ENCODE data around the gene CDYL2.

CDYL2 gene

DNA sequence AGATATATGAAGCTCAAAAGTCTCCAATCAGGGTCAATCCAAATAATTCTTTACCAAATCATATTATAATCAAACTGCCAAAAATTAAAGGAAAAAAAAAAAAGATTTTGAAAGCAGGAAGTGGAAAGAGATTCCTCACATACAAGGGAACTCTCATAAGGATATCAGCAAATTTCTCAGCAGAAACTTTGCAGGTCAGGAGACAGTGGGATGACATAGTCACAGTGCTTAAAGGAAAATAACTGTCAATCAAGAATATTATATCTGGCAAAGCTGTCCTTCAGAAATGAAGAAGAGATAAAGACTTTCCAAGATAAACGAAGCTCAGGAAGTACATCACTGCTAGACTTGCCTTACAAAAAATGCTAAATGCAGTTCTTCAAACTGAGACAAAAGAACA, 40.0 kb upstream of the CDYL2 start:
- DNase-seq (ENCODE audit: low read depth): no peak
- H3K4me3 ChIP-seq (ENCODE audit: low read length): no peak overlapping the region

DNA sequence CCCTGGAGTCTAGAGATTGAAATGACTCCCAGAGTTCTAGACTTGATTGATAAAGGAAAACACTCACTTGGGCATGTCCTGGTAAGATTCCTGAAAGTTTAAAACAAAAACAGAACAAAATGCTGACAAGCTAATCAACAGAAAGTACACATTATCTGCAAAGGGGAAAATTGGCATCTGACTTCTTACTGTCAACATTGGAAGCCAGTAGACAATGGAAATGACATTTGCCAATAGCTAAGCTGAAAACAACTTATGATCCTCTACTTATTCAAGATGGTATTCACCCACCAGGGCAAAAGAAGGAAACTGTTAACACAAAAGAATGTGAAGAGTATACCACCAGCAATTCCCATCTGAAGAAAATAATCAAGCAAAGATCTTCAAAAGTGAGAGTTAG, 36.8 kb upstream of the CDYL2 start:
- H3K4me3 ChIP-seq (ENCODE audit: low read length): no peak overlapping the region
- TF ChIP-seq, protein P1, sequence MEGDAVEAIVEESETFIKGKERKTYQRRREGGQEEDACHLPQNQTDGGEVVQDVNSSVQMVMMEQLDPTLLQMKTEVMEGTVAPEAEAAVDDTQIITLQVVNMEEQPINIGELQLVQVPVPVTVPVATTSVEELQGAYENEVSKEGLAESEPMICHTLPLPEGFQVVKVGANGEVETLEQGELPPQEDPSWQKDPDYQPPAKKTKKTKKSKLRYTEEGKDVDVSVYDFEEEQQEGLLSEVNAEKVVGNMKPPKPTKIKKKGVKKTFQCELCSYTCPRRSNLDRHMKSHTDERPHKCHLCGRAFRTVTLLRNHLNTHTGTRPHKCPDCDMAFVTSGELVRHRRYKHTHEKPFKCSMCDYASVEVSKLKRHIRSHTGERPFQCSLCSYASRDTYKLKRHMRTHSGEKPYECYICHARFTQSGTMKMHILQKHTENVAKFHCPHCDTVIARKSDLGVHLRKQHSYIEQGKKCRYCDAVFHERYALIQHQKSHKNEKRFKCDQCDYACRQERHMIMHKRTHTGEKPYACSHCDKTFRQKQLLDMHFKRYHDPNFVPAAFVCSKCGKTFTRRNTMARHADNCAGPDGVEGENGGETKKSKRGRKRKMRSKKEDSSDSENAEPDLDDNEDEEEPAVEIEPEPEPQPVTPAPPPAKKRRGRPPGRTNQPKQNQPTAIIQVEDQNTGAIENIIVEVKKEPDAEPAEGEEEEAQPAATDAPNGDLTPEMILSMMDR (conservative IDR thresholded peaks at IDR 0.05; ENCODE audit: low read length): no peak
- no peak for DNase-seq (ENCODE audit: low read depth)

More for the DNA sequence above, 40.0 kb upstream of the CDYL2 start:
- TF ChIP-seq, protein P1 (conservative IDR thresholded peaks at IDR 0.05; ENCODE audit: low read length): no peak

DNA sequence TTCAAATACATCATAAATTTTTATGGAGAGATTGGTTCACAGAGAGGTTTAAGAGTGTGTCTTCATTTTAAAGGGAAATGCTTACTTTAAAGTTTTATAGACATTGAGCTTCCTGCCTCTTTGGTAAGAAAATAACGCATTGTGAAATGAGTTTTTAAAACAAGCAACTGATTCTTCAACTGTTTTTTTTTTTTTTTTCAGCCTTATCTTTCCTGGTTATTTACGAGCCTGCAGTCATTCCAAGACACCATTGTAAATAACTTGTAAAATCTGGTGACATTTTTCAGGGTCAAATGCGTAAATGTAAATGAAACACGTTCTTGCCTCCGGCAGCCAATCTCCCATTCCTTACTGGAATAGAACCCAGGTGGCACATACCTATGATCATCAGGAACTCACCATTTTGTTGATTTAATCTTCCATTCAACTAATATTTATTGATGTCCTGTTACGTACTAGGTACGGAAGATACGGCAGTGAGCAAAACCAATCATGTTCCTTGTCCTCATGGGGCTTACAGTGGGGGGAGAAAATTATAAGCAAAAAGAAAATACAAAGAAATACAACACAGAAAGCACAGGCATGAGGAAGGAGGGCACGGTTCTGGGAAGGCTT, 33.2 kb upstream of the CDYL2 start:
- no peak for DNase-seq (ENCODE audit: low read depth)
- no peak overlapping the region for H3K4me3 ChIP-seq (ENCODE audit: low read length)
- TF ChIP-seq, protein P1 (conservative IDR thresholded peaks at IDR 0.05; ENCODE audit: low read length): no peak

DNA sequence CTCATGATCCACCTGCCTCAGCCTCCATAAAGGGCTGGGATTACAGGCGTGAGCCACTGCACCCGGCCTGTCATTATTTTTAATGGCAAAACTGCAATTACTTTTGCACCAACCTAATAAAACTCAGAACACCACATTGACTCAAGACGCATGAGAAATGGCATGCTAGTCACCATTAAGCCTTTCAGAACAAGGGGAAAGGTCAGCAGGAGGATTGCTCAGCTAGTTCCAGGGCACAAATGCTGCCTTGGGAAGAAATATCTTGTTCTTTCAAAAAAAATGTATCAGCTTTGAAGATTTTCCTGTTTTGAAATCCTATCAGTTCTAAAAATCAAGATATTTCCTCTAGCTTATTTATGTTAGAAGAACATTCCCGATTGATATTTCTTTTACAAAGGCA, 32.4 kb upstream of the CDYL2 start:
- no peak overlapping the region for H3K4me3 ChIP-seq (ENCODE audit: low read length)
- no peak for DNase-seq (ENCODE audit: low read depth)
- TF ChIP-seq, protein P1 (conservative IDR thresholded peaks at IDR 0.05; ENCODE audit: low read length): no peak

DNA sequence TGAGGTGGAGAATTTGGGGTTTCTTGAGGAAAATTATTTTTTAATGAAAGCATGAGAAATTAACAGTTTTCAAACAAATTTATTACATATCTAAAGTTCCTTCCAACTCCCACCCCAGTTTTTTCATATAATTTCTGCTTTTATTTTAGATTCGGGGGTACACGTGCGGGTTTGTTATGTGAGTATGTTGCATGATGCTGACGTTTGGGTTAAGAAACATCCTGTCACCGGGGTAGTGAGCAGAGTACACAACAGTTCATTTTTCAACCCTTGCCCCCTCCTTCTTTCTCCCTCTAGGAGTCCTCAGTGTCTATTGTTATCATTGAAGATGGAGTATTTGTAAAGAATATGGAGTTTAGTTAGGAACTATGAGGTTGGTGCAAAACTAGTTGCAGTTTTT, 31.8 kb upstream of the CDYL2 start:
- DNase-seq (ENCODE audit: low read depth): no peak
- no peak overlapping the region for H3K4me3 ChIP-seq (ENCODE audit: low read length)
- TF ChIP-seq, protein P1 (conservative IDR thresholded peaks at IDR 0.05; ENCODE audit: low read length): no peak

DNA sequence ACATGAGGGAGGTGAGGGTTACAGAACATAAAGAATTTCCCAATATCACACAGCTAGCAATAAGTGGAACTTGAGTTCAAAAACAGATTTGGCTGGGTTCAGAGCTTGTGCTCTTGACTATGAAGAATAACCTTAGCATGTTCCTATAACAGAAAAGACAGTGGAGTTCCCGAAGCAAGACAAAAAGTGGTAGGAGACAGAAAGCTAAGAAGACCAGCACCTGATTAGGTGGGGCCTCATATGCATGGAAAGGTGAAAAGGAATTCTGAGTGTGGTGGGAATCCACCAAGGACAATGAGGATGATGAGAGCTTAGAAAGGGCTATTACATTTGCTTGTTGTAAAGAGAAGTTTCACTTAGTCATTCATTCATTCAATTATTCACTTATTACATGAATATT, 26.6 kb upstream of the CDYL2 start:
- no peak for DNase-seq (ENCODE audit: low read depth)
- no peak overlapping the region for H3K4me3 ChIP-seq (ENCODE audit: low read length)
- TF ChIP-seq, protein P1 (conservative IDR thresholded peaks at IDR 0.05; ENCODE audit: low read length): no peak

DNA sequence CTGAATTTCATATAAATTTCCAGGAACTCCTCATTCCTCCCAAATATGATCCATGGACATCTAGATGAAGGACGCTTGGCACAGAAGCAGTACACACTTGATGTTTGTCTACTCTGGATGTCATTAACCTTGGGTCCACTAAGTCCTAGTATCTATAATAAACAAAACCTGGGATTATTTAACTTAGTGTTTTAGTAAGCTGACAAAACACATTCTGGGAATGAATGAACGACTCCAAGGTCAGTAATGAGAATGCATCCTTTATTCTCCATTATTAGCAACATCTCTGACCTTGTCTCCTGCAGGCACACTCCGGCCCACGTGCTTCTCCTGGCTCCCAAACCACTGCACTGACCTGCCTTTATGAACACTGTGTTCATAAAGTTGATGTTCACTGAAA, 24.1 kb upstream of the CDYL2 start:
- no peak for DNase-seq (ENCODE audit: low read depth)
- TF ChIP-seq, protein P1 (conservative IDR thresholded peaks at IDR 0.05; ENCODE audit: low read length): no peak
- H3K4me3 ChIP-seq (ENCODE audit: low read length): no peak overlapping the region
